ENCODE measurements around the gene TMPRSS13. TPM values are rescaled to one million over a fixed set of nuclear protein-coding genes. Genes with fewer than 3 reads are reported as not detected.

The TMPRSS13 gene
- total and polyA plus RNA-seq, 9 of the 15 experiments (the other 6 are each of a cell fraction or from before 2014, with no cell fraction given) = 0.11 to 0.29 (median 0.15) TPM

DNA sequence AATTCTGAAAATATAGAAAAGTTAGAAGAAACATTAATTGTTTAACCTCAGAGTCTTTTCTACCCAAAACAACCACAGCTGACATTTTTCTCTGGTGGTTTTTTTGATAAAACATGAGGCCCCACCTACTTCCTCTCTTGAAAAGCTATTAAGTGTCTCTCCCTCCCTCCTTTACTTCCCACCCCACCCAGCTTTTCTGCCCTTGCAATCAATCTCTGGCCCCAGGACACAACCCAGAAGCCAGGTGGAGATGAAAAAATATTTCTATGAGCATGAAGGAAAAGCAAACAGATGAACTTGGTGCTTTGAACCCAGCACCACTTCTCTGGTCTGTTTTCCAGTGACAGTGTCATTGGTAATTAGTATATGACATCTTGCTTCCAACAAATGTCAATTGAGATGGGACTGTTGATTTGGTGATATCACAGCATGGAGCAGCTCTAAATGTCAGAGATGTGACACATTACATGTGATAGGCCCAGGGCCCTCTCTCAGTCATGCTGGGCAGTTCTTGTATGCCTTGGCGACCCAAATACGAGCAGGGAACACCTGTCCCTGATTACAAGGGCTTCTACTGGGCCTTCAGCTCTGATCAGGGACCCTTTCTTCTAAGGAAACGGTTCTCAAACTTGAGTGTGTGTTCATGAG, 23.9 kb upstream of the TMPRSS13 start:
- H3K9me1 ChIP-seq (ENCODE audit: control insufficient read depth, insufficient read depth, low read length) = peaks cover 3% of the 10 kb centered on the region
- H3K4me2 ChIP-seq (ENCODE audit: insufficient read depth, low read length) = peak overlapping the region; percentile 26
- no peaks in the 10 kb centered on the region for H3K9me3 ChIP-seq (replicated peaks; ENCODE audit: control insufficient read depth, insufficient read depth, low read depth, low read length)
- ATAC-seq (peak; percentile 79), DNase-seq (ENCODE audit: extremely low read depth in 1 of 4, low spot score in 3 of 4) (peak in 3 of 4 experiments; percentile 36 to 65 (median 65)), FAIRE-seq (no peak)
- WGBS (ENCODE audit: insufficient coverage, low coverage, missing lambda C conversion rate) = 36% methylated on average over 3 of the region's 3 CpGs
- no TSS peak for BruUV-seq (replicated peaks)
- in situ Hi-C loops (cut with MboI) (no loop called here), intact Hi-C loops (cut with micrococcal nuclease) (loop anchor here (5.0 kb wide), 1 partner anchor 34 kb away; the partner anchor contains the start of gene IL10RA)
- peak overlapping the region; percentile 74 for H2AFZ ChIP-seq (ENCODE audit: low read depth, low read length)
- no peak overlapping the region for H3K4me3 ChIP-seq
- H3K4me1 ChIP-seq (replicated peaks in 1 of 2; ENCODE audit: control insufficient read depth in 2 of 2, insufficient read depth in 2 of 2, low read length in 2 of 2) = peaks cover 29 to 43% of the 10 kb centered on the region in 2 experiments
- no peaks in the 10 kb centered on the region for H4K20me1 ChIP-seq (replicated peaks; ENCODE audit: control insufficient read depth, insufficient read depth, low read length)
- H3K79me2 ChIP-seq (ENCODE audit: control insufficient read depth, insufficient read depth, low read length) = no peaks in the 10 kb centered on the region
- CTCF ChIA-PET (ENCODE audit: low intra/inter-chr PET ratio) = interaction anchor here (3.5 kb wide), 1 partner anchor 100 kb away, joined by 16 read pairs; no protein-coding TSS in a partner anchor
- no peaks in the 10 kb centered on the region for H3K36me3 ChIP-seq (ENCODE audit: control insufficient read depth, insufficient read depth, low read length)
- peak overlapping the region in 1 of 2 experiments; percentile 16; a peak in 1 of 4 replicates for H3K9ac ChIP-seq (ENCODE audit: insufficient read depth in 1 of 2, low read depth in 2 of 2, low read length in 2 of 2)
- H3K27me3 ChIP-seq (ENCODE audit: control insufficient read depth in 2 of 2, insufficient read depth in 2 of 2, low read length in 2 of 2) = no peaks in the 10 kb centered on the region
- POLR2A ChIA-PET = interaction anchor here (1.0 to 1.1 kb wide), 2 partner anchors 19 to 45 kb away, joined by 4 read pairs; no protein-coding TSS in a partner anchor
- peak overlapping the region; percentile 53; the same call in 2 of the 3 replicates for H3K27ac ChIP-seq (ENCODE audit: extremely low read depth, low read depth, low read length)
- TF ChIP-seq BRD9 (IDR thresholded peaks at IDR 0.05; ENCODE audit: low read depth, partially characterized antibody) = no peak
- no peak for TF ChIP-seq ZNF316 (IDR thresholded peaks at IDR 0.05)
- no peak for TF ChIP-seq DNMT1 (IDR thresholded peaks at IDR 0.05)
- TF ChIP-seq, protein P1, sequence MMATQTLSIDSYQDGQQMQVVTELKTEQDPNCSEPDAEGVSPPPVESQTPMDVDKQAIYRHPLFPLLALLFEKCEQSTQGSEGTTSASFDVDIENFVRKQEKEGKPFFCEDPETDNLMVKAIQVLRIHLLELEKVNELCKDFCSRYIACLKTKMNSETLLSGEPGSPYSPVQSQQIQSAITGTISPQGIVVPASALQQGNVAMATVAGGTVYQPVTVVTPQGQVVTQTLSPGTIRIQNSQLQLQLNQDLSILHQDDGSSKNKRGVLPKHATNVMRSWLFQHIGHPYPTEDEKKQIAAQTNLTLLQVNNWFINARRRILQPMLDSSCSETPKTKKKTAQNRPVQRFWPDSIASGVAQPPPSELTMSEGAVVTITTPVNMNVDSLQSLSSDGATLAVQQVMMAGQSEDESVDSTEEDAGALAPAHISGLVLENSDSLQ (IDR thresholded peaks at IDR 0.05) = peak; percentile 75
- TF ChIP-seq RAD21 (CRISPR knock-in tag; conservative IDR thresholded peaks at IDR 0.05 in 1 of 2, IDR thresholded peaks at IDR 0.05 in 1 of 2) = 0 out of 4 replicates have a peak, but pooled peaks of 1 of the 2 experiments have one; percentile 8
- TF ChIP-seq, protein P2, sequence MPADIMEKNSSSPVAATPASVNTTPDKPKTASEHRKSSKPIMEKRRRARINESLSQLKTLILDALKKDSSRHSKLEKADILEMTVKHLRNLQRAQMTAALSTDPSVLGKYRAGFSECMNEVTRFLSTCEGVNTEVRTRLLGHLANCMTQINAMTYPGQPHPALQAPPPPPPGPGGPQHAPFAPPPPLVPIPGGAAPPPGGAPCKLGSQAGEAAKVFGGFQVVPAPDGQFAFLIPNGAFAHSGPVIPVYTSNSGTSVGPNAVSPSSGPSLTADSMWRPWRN (IDR thresholded peaks at IDR 0.05; ENCODE audit: low read depth) = peak; percentile 14; the same call in 1 of the 2 replicates
- TF ChIP-seq ZNF24 (IDR thresholded peaks at IDR 0.05) = no peak
- TF ChIP-seq, protein P3, sequence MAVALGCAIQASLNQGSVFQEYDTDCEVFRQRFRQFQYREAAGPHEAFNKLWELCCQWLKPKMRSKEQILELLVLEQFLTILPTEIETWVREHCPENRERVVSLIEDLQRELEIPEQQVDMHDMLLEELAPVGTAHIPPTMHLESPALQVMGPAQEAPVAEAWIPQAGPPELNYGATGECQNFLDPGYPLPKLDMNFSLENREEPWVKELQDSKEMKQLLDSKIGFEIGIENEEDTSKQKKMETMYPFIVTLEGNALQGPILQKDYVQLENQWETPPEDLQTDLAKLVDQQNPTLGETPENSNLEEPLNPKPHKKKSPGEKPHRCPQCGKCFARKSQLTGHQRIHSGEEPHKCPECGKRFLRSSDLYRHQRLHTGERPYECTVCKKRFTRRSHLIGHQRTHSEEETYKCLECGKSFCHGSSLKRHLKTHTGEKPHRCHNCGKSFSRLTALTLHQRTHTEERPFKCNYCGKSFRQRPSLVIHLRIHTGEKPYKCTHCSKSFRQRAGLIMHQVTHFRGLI (CRISPR knock-in tag; IDR thresholded peaks at IDR 0.05) = no peak
- TF ChIP-seq DACH1 (IDR thresholded peaks at IDR 0.05; ENCODE audit: partially characterized antibody) = no peak
- TF ChIP-seq CREM (IDR thresholded peaks at IDR 0.05; ENCODE audit: low read depth) = no peak
- TF ChIP-seq RAD51 (IDR thresholded peaks at IDR 0.05; ENCODE audit: borderline replicate concordance, low read depth) = no peak
- no peak for TF ChIP-seq NR4A1 (CRISPR knock-in tag; IDR thresholded peaks at IDR 0.05)
- no peak for TF ChIP-seq NR4A1 (tag; IDR thresholded peaks at IDR 0.05)
- no peak for TF ChIP-seq NR2C2 (CRISPR knock-in tag; IDR thresholded peaks at IDR 0.05)
- TF ChIP-seq NR2C2 (tag; IDR thresholded peaks at IDR 0.05) = peak; percentile 19; the same call in 1 of the 2 replicates
- 0 out of 2 replicates have a peak, but pooled peaks have one; percentile 4 for TF ChIP-seq TAL1 (IDR thresholded peaks at IDR 0.05)
- TF ChIP-seq, protein P4, sequence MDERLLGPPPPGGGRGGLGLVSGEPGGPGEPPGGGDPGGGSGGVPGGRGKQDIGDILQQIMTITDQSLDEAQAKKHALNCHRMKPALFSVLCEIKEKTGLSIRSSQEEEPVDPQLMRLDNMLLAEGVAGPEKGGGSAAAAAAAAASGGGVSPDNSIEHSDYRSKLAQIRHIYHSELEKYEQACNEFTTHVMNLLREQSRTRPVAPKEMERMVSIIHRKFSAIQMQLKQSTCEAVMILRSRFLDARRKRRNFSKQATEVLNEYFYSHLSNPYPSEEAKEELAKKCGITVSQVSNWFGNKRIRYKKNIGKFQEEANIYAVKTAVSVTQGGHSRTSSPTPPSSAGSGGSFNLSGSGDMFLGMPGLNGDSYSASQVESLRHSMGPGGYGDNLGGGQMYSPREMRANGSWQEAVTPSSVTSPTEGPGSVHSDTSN (CRISPR knock-in tag; IDR thresholded peaks at IDR 0.05; ENCODE audit: low read depth) = no peak
- TF ChIP-seq, protein P4 (tag; conservative IDR thresholded peaks at IDR 0.05; ENCODE audit: low read depth) = peak; percentile 57

Data from K562 (cell line).